CD4-positive, alpha-beta T cell treated with Interleukin-6 for 4 hours (primary cell): ENCODE data around the gene RASSF4.

Source experiments
- DNase-seq: peaks from one replicate; pipeline ENCODE4 v3.0.0-alpha.2; 2020; ENCODE audit warnings: mixed read lengths

The RASSF4 gene

DNA sequence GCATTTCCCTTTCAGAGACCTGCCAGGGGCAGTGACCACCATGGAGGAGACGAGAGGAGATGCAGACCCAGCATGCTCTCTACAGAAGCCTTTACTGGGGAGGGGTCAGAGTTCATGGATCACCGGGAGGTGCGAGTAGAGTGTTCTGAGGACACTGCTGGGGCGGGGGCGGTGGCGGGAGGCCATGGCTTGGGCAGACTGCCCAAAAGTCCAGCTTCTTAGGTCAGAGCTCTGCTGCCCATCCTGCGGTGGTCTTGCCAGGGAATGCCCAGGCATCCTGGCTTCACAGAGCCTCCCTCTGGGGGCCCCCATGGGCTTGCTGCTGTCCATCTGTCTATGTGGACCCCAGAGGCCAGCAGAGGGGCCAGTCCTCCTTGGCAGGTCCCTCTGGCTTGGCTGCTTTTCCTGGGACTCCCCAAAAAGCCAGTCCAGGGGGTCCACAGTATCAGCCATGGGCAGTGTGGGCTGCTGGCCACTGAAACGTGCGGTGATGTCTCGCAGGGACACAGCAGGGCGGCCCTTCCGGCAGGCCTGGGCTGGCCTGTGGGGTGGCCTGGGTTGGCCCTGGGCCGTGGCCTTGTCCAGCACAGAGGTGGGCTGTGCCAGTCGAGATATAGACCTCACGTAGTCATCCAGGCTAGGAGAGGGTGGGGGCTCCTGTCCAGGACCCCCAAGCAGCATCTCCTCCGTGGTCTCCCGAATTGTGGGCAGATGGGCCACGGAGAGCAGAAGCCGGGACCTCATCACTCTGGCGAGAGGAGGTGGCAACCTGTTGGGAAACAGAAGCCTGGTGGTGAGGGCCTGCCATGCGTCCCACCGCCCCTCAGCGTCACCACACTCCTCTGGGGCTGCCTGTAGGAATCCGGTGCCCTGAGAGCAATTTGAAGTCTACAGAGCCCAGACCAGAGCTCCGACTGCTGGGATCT is 17.9 kb downstream of the RASSF4 start:
- no peak for DNase-seq

GRCh38 chr10:44978213-44978569 is 18.6 kb downstream of the RASSF4 start:
- no peak for DNase-seq

- peak; percentile 40 for DNase-seq
Measured at GRCh38 chr10:44978570-44979280, 19.1 kb downstream of the RASSF4 start, which contains the start of gene DEPP1. TSS of gene DEPP1 (minus strand) at chr10:44978809. CDS start at chr10:44978030, 779 bp downstream.

GRCh38 chr10:44979281-44980191 is 19.9 kb downstream of the RASSF4 start:
- DNase-seq = no peak

- DNase-seq = no peak
Measured at GRCh38 chr10:44980309-44981171, 20.9 kb downstream of the RASSF4 start.

GRCh38 chr10:44981172-44982113 is 21.8 kb downstream of the RASSF4 start:
- no peak for DNase-seq

DNA sequence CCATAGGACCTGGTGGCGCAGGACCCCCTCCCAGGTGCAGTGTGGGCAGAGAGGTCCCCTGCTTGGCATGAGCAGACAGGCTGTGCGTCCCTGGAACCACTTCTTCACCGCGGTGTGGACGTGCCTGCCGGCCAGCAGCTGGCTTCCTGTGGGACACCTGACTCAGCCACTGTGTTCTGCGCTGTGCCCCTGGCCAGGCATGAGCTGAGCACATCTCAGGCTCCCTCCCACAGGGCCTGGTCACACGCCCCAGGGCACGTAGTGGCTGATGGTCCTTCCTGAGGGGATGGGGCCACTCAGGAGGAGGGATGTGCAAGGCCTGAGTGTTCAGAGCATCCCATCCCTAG is 22.5 kb downstream of the RASSF4 start:
- no peak for DNase-seq

- no peak for DNase-seq
Measured at GRCh38 chr10:44982496-44982895, 22.9 kb downstream of the RASSF4 start.

DNA sequence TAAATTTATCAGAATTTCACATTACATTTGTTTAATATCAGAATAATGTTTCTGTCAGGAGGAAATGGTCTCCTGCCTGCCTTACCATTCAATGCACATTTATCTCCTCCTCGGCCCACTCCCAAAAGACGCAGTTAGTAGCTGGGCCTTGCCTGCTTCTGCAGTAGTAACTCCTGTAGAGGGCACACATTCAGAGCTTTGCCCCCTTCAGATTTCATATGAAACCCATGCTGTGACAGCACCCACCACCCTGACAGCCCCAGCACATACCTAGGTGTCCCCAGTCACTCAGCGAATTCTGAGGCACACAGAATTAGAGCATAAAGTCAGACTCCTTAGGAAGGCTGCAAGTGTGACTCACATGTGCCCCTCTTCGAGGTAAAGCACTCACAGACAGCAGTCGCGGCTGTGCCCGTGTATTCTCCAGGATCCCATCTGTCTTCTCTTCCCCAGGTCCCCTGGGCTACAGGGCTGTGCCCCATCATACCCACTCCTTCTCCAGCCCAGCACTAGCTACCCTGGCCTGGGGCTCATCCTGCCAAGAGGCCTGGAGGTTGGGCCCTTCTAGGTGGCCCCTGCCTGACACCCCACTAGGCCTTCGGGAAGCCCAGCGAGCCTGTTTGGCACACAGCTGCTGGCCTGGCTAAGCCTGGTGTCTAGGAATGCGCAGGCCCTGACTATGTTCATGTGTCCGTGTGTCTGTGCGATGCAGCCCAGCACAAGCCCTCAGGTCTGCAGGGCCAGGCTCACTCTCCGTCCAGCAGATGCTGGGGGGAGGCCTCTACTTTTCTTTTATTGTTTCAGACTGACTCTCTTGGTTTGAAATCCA is 23.7 kb downstream of the RASSF4 start:
- no peak for DNase-seq

- DNase-seq = no peak
Measured at GRCh38 chr10:44983895-44984278, 24.3 kb downstream of the RASSF4 start.

GRCh38 chr10:44984671-44985101 is 25.1 kb downstream of the RASSF4 start:
- DNase-seq = no peak

- no peak for DNase-seq
Measured at GRCh38 chr10:44985175-44985681, 25.6 kb downstream of the RASSF4 start.

- DNase-seq = no peak
Measured at GRCh38 chr10:44986179-44986578, 26.6 kb downstream of the RASSF4 start.

- no peak for DNase-seq
Measured at GRCh38 chr10:44986670-44987069, 27.1 kb downstream of the RASSF4 start.

GRCh38 chr10:44988957-44989585 is 29.5 kb downstream of the RASSF4 start:
- no peak for DNase-seq

DNA sequence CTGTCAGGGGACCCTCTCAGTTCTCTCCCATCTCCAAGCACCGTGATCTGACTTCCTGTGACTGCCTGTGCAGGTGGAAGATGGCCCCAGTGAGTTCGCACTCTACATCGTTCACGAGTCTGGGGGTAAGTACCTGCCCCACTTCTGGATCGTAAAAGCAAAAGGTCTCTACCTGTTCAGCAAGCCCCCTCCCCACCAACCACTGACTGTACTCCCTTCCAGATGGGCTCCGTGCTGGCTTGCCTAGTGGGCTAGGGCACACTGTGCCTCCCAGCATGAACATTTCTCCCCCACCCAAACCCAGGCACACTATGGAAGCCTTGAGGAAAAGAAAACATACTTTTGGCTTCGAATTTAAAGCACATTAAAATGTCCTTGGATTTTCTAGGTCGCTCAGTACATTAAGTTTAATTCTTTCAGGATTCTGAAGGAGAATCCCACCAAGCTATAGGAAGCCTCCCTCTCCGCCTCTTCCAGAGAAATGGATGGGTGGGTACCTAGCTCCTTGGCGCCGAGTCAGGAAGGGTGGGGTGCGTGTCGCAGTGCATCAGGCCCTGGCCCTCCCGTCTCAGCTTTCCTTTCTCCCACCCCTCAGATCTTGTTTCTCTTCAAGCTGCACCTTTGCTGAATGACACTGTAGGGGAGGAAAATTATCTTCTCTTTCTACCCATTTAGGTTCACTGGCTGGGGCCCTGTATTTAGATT is 30.1 kb downstream of the RASSF4 start:
- no peak for DNase-seq

DNA sequence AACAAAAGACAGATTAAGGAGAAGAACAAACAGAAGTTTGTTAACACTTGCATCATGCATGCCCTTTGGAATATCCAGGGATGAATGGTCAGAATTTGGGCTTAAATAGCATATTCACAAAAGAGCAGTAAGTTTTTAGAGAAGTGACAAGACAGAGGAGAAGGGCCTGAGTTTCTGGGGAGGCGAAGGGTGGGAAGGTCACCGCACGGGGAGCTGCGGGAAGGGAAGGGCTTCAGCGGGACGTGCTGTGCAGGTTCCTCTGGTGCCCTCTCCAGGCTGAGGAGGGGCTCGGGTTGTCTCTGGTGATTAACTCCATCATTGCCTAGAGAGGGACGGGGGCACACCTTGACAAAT is 30.7 kb downstream of the RASSF4 start:
- DNase-seq = no peak

DNA sequence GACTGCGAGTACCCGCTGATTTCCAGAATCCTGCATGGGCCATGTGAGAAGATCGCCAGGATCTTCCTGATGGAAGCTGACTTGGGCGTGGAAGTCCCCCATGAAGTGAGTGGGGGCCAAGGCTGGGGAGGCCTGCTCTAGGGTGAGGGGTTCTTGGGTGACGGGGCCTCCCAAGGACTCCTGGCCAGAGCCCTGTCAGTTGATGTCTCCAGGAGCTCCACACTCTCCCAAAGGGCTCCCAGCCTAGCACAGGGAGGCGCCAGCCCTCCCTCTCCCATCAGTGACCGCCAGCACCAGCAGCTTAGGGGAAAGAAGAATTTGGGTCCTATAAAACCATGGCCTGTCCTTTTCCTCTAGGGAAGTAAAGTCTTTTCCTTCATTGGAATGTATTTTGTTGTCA is 31.4 kb downstream of the RASSF4 start:
- DNase-seq = no peak

DNA sequence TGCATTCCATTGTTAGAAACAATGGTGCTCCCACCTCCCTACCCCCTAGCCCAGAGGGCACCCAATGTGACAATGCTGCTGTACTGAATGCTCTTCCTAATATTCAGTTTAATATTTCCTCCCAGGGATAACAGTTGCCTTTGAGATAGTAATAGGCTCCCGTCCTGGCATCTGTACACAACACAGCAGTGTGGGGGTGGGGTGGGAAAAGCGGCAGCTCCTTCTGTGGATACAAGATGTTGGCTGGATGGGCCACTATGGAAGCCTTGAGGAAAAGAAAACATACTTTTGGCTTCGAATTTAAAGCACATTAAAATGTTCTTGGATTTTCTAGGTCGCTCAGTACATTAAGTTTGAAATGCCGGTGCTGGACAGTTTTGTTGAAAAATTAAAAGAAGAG is 32.0 kb downstream of the RASSF4 start:
- no peak for DNase-seq
